ENCODE results near the gene FGF5.
"Not testable (repeated sequence)": the region's sequence is repeated elsewhere in the genome, so short reads cannot be mapped to it uniquely, and the experiment has no call there.

FGF5 gene

GRCh38 chr4:80253510-80253909 is 13.0 kb upstream of the FGF5 start:
- no peak for DNase-seq (ENCODE audit: low read depth in 2 of 2)

DNA sequence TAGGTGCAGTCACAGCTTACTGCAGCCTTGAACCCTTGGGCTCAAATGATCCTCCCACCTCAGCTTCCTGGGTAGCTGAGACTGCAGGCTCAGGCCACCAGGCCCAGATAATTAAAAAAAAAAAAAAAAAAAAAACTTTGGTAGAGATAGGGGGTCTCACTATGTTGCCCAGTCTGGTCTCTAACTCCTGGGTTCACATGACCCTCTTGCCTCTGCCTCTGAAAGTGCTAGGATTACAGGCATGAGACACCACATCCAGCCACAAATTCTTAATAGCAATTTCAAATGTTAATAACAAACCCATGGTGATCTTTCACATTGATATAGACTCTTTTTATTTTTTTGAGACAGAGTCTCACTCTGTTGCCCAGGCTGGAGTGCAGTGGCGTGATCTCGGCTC is 12.3 kb upstream of the FGF5 start:
- DNase-seq (ENCODE audit: low read depth in 2 of 2), result no peak

GRCh38 chr4:80255329-80256095 is 11.0 kb upstream of the FGF5 start:
- DNase-seq (ENCODE audit: low read depth in 2 of 2), result no peak

DNA sequence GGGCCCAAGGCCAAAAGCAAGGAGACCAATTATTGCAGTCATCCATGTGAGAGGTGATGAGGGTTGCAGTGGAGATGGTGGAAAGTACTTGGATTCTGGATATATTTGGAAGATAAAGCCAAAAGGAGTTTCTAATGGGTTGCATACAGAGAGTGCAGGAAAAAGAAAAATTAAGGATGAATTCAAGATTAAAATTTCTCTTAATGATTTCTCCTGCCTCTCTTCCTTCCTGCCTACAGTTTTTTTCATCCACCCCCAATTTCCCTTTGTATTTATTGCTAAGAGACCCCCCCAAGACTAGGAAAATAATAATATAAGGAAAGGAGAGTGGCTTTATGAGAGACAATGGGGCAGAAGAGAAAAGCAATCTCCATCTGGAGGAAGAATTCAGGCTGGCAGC is 8.6 kb upstream of the FGF5 start:
- no peak for DNase-seq (ENCODE audit: low read depth in 2 of 2)

DNA sequence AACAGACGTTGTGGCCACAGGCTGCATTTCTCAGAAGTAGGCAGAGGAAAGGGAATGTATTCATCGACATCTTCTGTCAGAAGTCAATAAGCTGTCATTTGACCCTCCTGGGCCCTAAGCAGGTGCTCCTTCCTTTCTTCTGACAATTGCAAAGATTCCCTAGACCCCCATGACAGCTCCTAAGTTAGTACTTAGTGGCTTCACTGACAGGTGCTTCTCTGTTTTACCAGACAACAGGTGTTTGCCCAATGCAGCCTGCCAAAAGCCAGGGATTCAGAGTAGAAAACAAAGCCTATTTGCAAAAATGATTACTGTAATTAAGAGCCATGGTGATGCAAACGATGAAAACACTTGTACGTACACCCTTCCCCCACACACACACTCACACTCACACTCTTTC is 7.5 kb upstream of the FGF5 start:
- DNase-seq (ENCODE audit: low read depth in 2 of 2), result no peak

DNA sequence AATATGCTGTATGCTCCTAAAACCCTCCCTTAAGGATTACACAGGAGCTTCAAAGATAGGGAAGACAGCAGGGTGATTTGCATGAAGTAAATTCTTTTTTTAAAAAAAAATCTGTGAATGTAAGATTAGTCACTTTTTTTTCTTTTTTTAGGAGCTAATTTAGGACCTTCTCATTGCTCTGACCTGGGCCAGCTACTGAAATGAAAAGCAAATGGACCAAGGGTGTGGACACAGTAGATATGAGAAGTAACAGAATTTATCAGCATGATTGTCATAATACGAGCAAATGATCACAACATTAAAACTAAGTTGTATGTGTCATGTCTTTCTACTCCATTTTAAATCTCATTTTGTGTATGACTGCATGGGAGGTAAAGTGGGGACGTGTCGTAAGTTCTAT is 6.6 kb upstream of the FGF5 start:
- DNase-seq (ENCODE audit: low read depth in 2 of 2), result no peak

DNA sequence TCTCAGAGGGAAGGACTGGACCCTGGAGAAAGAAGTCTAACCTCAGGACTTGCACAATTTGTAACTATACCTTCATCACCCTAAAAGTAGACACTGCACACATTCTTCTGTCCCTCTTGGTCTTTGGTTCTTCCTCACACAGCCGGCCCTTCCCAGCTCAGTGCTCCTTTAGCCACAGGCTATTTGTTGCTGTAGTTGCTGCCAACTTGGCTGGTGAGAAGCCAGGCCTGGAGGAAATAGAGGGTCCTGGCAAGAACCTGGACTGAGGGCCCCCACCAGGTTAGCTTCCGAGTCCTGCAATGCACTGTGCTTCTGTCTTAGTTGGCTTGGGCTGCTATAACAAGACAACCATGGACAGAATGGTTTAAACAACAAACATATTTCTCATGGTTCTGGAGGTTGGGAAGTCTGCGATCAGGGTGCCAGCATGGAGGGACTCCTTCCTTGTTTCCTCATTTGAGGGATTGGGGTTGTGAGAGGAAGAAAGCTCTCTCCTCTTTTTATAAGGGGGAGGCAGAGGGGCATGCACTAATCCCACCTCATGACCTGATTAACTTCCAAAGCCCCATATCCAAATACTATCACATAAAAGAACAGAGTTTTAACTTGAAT is 4.4 kb upstream of the FGF5 start:
- no peak for DNase-seq (ENCODE audit: low read depth in 2 of 2)

GRCh38 chr4:80263541-80264351 is 2.7 kb upstream of the FGF5 start:
- DNase-seq (ENCODE audit: low read depth in 2 of 2), result no peak

- no peak for DNase-seq (ENCODE audit: low read depth in 2 of 2)
These were observed 2.2 kb upstream of the FGF5 start for GRCh38 chr4:80264352-80264647.

DNA sequence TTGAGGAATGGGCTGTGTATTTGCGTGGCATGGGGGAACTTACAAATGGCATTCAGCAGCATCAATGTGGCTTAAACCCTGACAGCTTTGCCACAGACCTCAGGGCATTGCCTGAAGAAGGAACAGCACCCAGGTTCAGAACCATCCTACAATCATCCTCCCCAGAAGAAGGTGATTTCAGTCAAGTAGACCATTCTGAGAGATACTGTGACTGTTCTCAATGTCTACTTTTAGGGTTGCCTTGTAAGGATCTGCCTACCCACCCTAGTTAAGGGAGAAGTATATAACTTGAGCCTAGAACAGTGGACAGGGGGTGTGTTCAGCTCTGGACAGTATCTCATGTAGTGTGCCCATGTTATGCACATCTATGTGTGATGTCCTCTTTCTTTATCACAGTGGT is 1.6 kb upstream of the FGF5 start:
- no peak for DNase-seq (ENCODE audit: low read depth in 2 of 2)

- no peak for DNase-seq (ENCODE audit: low read depth in 2 of 2)
These were observed 752 bp upstream of the FGF5 start for GRCh38 chr4:80265571-80266252.

DNA sequence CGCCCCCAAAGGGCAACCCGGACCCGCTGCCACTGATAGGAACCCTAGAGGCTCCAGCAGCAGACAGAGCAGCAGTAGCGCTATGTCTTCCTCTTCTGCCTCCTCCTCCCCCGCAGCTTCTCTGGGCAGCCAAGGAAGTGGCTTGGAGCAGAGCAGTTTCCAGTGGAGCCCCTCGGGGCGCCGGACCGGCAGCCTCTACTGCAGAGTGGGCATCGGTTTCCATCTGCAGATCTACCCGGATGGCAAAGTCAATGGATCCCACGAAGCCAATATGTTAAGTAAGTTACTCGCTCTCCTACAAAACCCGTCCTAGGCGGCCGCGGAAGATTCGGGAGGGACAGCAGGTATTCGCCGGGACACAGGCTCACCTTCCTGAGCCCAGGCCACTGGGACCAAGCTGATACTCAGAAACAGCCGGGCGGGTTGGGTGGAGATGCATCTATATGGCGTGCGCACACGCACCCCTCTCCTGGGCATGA is 477 bp downstream of the FGF5 start:
- DNase-seq (ENCODE audit: low read depth in 2 of 2), result no peak

DNA sequence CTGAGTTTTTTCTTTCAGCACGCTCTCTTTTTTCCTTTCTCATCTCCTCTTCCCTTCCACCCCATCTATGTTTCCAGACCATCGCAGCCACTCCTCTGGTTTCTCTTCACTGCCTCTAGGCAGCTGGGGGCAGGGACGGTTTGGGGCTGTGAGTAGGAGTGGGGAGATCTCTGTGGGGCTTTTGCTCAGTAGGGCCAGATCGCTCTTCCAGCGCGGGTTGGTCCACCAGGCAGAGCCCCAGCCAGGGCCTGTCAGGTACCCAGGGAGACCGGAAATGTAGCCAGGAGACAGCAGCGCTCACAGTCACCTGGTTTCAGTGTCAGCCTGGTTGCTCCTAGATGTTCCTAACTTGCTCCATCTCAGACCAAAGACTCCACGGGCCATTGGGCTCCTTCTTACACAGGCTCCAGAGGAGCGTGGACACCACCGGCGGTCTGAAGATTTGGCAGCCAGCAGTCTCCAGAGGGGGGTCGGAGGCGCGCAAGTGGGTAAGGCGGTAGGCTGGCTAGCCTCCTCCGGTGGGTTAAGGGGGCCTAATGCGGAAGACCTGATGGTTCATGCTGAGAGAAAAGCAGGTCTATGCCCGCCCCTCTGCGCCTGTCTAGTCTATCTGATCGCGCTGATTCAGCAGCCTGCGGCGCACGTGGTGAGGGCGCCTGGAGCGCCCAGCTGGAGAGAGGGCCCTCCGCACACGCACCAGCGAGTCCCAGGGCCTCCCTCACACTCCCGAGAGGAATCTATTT is 1.8 kb downstream of the FGF5 start:
- DNase-seq (ENCODE audit: low read depth in 2 of 2), result no peak

- no peak for DNase-seq (ENCODE audit: low read depth in 2 of 2)
These were observed 2.5 kb downstream of the FGF5 start for GRCh38 chr4:80268936-80269335.

GRCh38 chr4:80270321-80270720 is 3.9 kb downstream of the FGF5 start:
- no peak for DNase-seq (ENCODE audit: low read depth in 2 of 2)

DNA sequence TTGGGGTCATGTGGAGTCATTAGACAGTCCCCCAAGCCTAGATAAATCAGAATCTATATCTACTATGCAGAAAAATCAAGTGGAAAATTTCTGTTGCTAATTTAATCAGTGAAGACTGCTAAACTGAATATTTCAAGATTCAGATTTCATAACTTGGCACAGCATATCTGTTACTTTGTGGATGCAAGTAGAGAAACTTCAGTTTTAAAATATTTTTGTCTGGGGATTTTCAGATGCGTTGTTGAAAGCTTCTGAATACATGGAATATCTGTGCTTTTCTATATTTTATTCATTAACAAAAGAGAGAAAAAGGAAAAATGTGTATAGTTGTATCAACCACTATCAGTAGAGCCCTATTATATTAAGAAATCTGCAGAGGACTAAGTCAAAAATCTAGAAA is 4.4 kb downstream of the FGF5 start:
- DNase-seq (ENCODE audit: low read depth in 2 of 2), result no peak

DNA sequence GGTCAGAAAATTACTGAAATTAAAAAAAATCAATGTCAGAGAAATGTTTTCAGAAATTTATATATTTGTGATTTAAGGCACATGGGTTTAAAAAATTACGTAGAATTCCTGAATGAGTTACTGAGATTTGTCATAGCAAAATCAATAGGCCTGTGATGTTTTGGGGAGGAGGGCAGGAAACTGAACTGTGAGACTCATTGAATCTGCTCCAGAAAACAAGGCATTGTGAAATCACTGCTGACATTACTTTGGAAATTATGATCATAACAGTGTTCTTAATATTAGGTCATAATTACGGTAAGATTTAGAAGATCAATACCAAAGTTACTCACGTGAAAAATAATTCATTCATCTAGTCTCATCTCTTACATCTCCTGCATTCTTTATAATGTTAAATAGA is 5.3 kb downstream of the FGF5 start:
- DNase-seq (ENCODE audit: low read depth in 2 of 2), result no peak

DNA sequence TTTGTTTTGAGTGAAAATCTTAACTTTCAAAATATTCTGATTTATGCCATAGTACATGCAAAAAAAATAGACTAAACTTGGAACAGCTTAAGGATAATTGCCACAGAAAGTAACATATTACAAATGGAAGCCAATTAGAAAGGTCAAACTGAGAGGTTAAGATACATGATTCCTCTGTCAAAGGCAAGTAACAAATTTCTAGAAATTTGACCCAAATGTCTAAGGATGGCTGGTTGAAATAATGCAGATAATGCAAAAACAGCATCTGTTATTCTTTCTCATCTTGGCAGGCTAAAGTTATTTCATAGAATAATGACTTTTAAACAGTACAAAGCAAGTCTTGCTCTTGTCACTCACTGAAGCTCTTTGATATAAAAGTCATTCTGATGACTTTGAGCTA is 10.5 kb downstream of the FGF5 start:
- DNase-seq (ENCODE audit: low read depth in 2 of 2), result no peak

GRCh38 chr4:80279751-80280150 is 13.3 kb downstream of the FGF5 start:
- DNase-seq (ENCODE audit: low read depth in 2 of 2), result no peak

DNA sequence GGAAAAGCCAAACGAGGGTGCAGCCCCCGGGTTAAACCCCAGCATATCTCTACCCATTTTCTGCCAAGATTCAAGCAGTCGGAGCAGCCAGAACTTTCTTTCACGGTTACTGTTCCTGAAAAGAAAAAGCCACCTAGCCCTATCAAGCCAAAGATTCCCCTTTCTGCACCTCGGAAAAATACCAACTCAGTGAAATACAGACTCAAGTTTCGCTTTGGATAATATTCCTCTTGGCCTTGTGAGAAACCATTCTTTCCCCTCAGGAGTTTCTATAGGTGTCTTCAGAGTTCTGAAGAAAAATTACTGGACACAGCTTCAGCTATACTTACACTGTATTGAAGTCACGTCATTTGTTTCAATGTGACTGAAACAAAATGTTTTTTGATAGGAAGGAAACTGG is 20.0 kb downstream of the FGF5 start:
- DNase-seq (ENCODE audit: low read depth in 2 of 2), result no peak

- DNase-seq (ENCODE audit: low read depth in 2 of 2), result not testable (repeated sequence)
These were observed 24.2 kb downstream of the FGF5 start for GRCh38 chr4:80290665-80291064.

- no peak for DNase-seq (ENCODE audit: low read depth in 2 of 2)
These were observed 27.7 kb downstream of the FGF5 start for GRCh38 chr4:80294206-80294605.

All from activated CD8-positive, alpha-beta memory T cell treated with anti-CD3 and anti-CD28 coated beads for 4 hours (primary cell).